Large intestine (tissue), 12 donors: Measurements from ENCODE around the gene ZNF28. TPM values are rescaled to one million over a fixed set of nuclear protein-coding genes. Genes with fewer than 3 reads are reported as not detected.
A peak's percentile ranks its signal among the peaks of the same experiment; 100 is the strongest.
"Not testable (repeated sequence)": the region's sequence is repeated elsewhere in the genome, so short reads cannot be mapped to it uniquely, and the experiment has no call there.

Experiments used
- DNase-seq, 2 donors: peaks; one replicate each; pipeline versions ENCODE4 v3.0.0 to v3.0.0-alpha.2; 2013
- H3K27ac ChIP-seq: one replicate; pipeline ENCODE4 v1.5.1; 2013; ENCODE audit warnings: low read length
- H3K27me3 ChIP-seq: 2 replicates; pipeline ENCODE4 v1.6.1; 2013; ENCODE audit warnings: low read length; ENCODE audit not compliant: control insufficient read depth, insufficient read depth
- H3K36me3 ChIP-seq: 2 replicates; pipeline ENCODE4 v1.6.1; 2013; ENCODE audit warnings: low read length; ENCODE audit not compliant: control insufficient read depth, insufficient read depth
- H3K4me1 ChIP-seq: one replicate; pipeline ENCODE4 v1.6.1; 2013; ENCODE audit warnings: low read length; ENCODE audit not compliant: control insufficient read depth, insufficient read depth
- H3K4me3 ChIP-seq: one replicate; pipeline ENCODE4 v1.5.1; 2013; ENCODE audit warnings: low read length
- H3K9me3 ChIP-seq: one replicate; pipeline ENCODE4 v1.6.1; 2013; ENCODE audit warnings: mild to moderate bottlenecking, low read depth, low read length, moderate library complexity; ENCODE audit not compliant: control insufficient read depth
- WGBS: methylation state at CpG from one replicate; pipeline ENCODE4 v1.1.5; 2013; ENCODE audit warnings: low lambda C conversion rate; ENCODE audit not compliant: insufficient coverage; 5-methylcytosine and 5-hydroxymethylcytosine counted together
- long read RNA-seq, 11 donors: transcript quantifications; one replicate each; lab custom pipeline, GENCODE V29; 2026
- polyA plus RNA-seq: library from polyadenylated mRNA; unstranded; fragments of 120-200 nt; gene quantifications from one replicate; pipeline ENCODE4 v1.2.1, GENCODE V29; 2013

ZNF28 gene
- 20.6 TPM for polyA plus RNA-seq
- long read RNA-seq, donor 1, partial matches to known transcripts = 0 of 1 reads
- long read RNA-seq, donor 1, other reads (novel, unspliced or antisense) = 0 of 1 reads
- long read RNA-seq, donor 2, full-length matches to known transcripts = 2 of 2 reads
- long read RNA-seq, donor 2, partial matches to known transcripts = 0 of 2 reads
- long read RNA-seq, donor 2, other reads (novel, unspliced or antisense) = 0 of 2 reads
- long read RNA-seq, donor 3, full-length matches to known transcripts = 3 of 3 reads
- long read RNA-seq, donor 3, partial matches to known transcripts = 0 of 3 reads
- long read RNA-seq, donor 3, other reads (novel, unspliced or antisense) = 0 of 3 reads
- long read RNA-seq, donor 4, full-length matches to known transcripts = 1 of 1 reads
- long read RNA-seq, donor 4, partial matches to known transcripts = 0 of 1 reads
- long read RNA-seq, donor 4, other reads (novel, unspliced or antisense) = 0 of 1 reads
- long read RNA-seq, donor 5, partial matches to known transcripts = 0 of 1 reads
- long read RNA-seq, donor 5, other reads (novel, unspliced or antisense) = 0 of 1 reads
- long read RNA-seq, donor 6, full-length matches to known transcripts = 2 of 2 reads
- long read RNA-seq, donor 6, partial matches to known transcripts = 0 of 2 reads
- long read RNA-seq, donor 6, other reads (novel, unspliced or antisense) = 0 of 2 reads
- long read RNA-seq, donor 7, full-length matches to known transcripts = 1 of 1 reads
- long read RNA-seq, donor 7, partial matches to known transcripts = 0 of 1 reads
- long read RNA-seq, donor 7, other reads (novel, unspliced or antisense) = 0 of 1 reads
- long read RNA-seq, donor 8, partial matches to known transcripts = 0 of 2 reads
- long read RNA-seq, donor 8, other reads (novel, unspliced or antisense) = 0 of 2 reads
- long read RNA-seq, donor 9, full-length matches to known transcripts = 2 of 2 reads
- long read RNA-seq, donor 9, partial matches to known transcripts = 0 of 2 reads
- long read RNA-seq, donor 9, other reads (novel, unspliced or antisense) = 0 of 2 reads
- long read RNA-seq, donor 10, full-length matches to known transcripts = 2 of 2 reads
- long read RNA-seq, donor 10, partial matches to known transcripts = 0 of 2 reads
- long read RNA-seq, donor 10, other reads (novel, unspliced or antisense) = 0 of 2 reads
- long read RNA-seq, donor 11, full-length matches to known transcripts = 4 of 4 reads
- long read RNA-seq, donor 11, partial matches to known transcripts = 0 of 4 reads
- long read RNA-seq, donor 11, other reads (novel, unspliced or antisense) = 0 of 4 reads

- peaks cover 13% of the 10 kb centered on the region for H3K36me3 ChIP-seq
- WGBS = 56% methylated on average over 2 of the region's 44 CpGs
- peak within 1 kb of the TSS; percentile 62 for H3K27ac ChIP-seq
- not testable (repeated sequence) for H3K27me3 ChIP-seq, H3K9me3 ChIP-seq, H3K4me1 ChIP-seq
- peak; percentile 40 to 70 for DNase-seq
- peak within 1 kb of the TSS; percentile 77 for H3K4me3 ChIP-seq
These were observed at the start of gene ZNF28 for GRCh38 chr19:52821204-52821960. ZNF28 (minus strand) TSS chr19:52821633; CDS start chr19:52817958, 3,675 bp downstream.

GRCh38 chr19:52868031-52868430 is 46.6 kb upstream of the ZNF28 start:
- not testable (repeated sequence) for DNase-seq, H3K36me3 ChIP-seq, H3K9me3 ChIP-seq, H3K4me3 ChIP-seq, H3K4me1 ChIP-seq, H3K27ac ChIP-seq, H3K27me3 ChIP-seq
- no CpG with 5 or more reads among the region's 11 CpGs for WGBS

- not testable (repeated sequence) for H3K27me3 ChIP-seq, H3K4me1 ChIP-seq, H3K9me3 ChIP-seq
- DNase-seq = peak; percentile 66 to 88
- peak within 1 kb of the TSS; percentile 45 for H3K27ac ChIP-seq
- H3K36me3 ChIP-seq = peaks cover 16% of the 10 kb centered on the region
- peak within 1 kb of the TSS; percentile 74 for H3K4me3 ChIP-seq
- WGBS = no CpG with 5 or more reads among the region's 43 CpGs
These were observed 36.2 kb upstream of the ZNF28 start, which contains the start of gene ZNF468 for GRCh38 chr19:52857378-52858191. ZNF468 (minus strand) TSS chr19:52857619; CDS start chr19:52854272, 3,347 bp downstream.

GRCh38 chr19:52856540-52857377 is 35.3 kb upstream of the ZNF28 start:
- not testable (repeated sequence) for H3K4me1 ChIP-seq, H3K9me3 ChIP-seq, H3K27me3 ChIP-seq
- DNase-seq = peak; percentile 10 to 30
- H3K27ac ChIP-seq = peak overlapping the region; percentile 45
- H3K36me3 ChIP-seq = peaks cover 20% of the 10 kb centered on the region
- WGBS = no CpG with 5 or more reads among the region's 31 CpGs
- H3K4me3 ChIP-seq = peak overlapping the region; percentile 74

GRCh38 chr19:52847352-52847751 is 25.9 kb upstream of the ZNF28 start:
- H3K27me3 ChIP-seq, H3K4me1 ChIP-seq, DNase-seq, H3K4me3 ChIP-seq, H3K27ac ChIP-seq: not testable (repeated sequence)
- Histone ChIP-seq H3K9me3 (peaks cover 50% of the 10 kb centered on the region), H3K36me3 (peaks cover 79% of the 10 kb centered on the region)
- no CpG with 5 or more reads among the region's 5 CpGs for WGBS

- not testable (repeated sequence) for H3K27ac ChIP-seq, DNase-seq
- H3K36me3 ChIP-seq = peaks cover 63% of the 10 kb centered on the region
These were observed 19.5 kb upstream of the ZNF28 start for GRCh38 chr19:52840825-52841465.

GRCh38 chr19:52834289-52834688 is 12.9 kb upstream of the ZNF28 start:
- not testable (repeated sequence) for H3K27ac ChIP-seq
- peaks cover 23% of the 10 kb centered on the region for H3K9me3 ChIP-seq

More at GRCh38 chr19:52840825-52841465, 19.5 kb upstream of the ZNF28 start:
- H3K27me3 ChIP-seq, H3K4me1 ChIP-seq, H3K4me3 ChIP-seq: not testable (repeated sequence)
- WGBS = 100% methylated on average over 2 of the region's 10 CpGs
- peaks cover 46% of the 10 kb centered on the region for H3K9me3 ChIP-seq

GRCh38 chr19:52833541-52833940 is 12.1 kb upstream of the ZNF28 start:
- no CpG with 5 or more reads among the region's 5 CpGs for WGBS
- not testable (repeated sequence) for H3K36me3 ChIP-seq
- H3K9me3 ChIP-seq = peaks cover 18% of the 10 kb centered on the region

More at GRCh38 chr19:52834289-52834688, 12.9 kb upstream of the ZNF28 start:
- not testable (repeated sequence) for DNase-seq, H3K4me3 ChIP-seq, H3K27me3 ChIP-seq, H3K36me3 ChIP-seq, H3K4me1 ChIP-seq
- no CpG with 5 or more reads among the region's 1 CpG for WGBS

More at GRCh38 chr19:52833541-52833940, 12.1 kb upstream of the ZNF28 start:
- H3K4me3 ChIP-seq, H3K27me3 ChIP-seq, H3K27ac ChIP-seq, H3K4me1 ChIP-seq, DNase-seq: not testable (repeated sequence)
